CD4-positive, alpha-beta T cell treated with Interferon alpha-2 for 1 hour (primary cell): ENCODE results near the gene ENOX1.
"Not testable (repeated sequence)": the region's sequence is repeated elsewhere in the genome, so short reads cannot be mapped to it uniquely, and the experiment has no call there.

Experiments
- DNase-seq, 2 donors: peaks; one replicate each; pipeline ENCODE4 v3.0.0-alpha.2; 2020 to 2022

Gene ENOX1

GRCh38 chr13:43180036-43180660 is 606.6 kb downstream of the ENOX1 start:
- DNase-seq, result no peak

GRCh38 chr13:43171489-43171888 is 615.3 kb downstream of the ENOX1 start:
- DNase-seq, result no peak

GRCh38 chr13:43170506-43170905 is 616.3 kb downstream of the ENOX1 start:
- DNase-seq, result no peak

- not testable (repeated sequence) for DNase-seq
Measured at GRCh38 chr13:43168434-43168833, 618.3 kb downstream of the ENOX1 start.

GRCh38 chr13:43167731-43168130 is 619.0 kb downstream of the ENOX1 start:
- no peak for DNase-seq

GRCh38 chr13:43166644-43167457 is 619.9 kb downstream of the ENOX1 start:
- DNase-seq, result no peak
